Measurements from ENCODE around the gene JAKMIP3.

Gene JAKMIP3

DNA sequence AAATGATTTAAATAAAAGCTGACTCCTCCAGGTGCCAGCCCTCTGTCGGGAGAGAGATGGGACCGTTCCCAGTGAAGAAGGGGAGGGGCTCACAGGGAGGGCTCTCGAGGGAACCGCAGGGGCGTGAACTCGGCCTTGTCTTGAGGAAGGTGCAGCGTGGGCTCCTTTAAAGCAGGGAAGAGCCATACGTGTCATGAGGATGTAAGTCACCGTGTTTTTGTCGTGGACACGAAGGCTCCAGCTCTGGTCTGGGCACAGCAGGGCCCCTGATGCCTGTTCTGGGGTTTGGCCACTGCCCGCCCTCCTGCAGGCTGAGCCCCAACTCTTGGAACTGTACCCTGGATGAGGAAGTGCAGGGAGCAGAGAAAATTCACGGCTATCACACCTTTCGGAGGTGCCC is 45.0 kb downstream of the JAKMIP3 start:
- DNase-seq (ENCODE audit: low read depth) = no peak
- no peak overlapping the region for H3K4me3 ChIP-seq (replicated peaks; ENCODE audit: low read depth, low read length)
- TF ChIP-seq, protein P1, sequence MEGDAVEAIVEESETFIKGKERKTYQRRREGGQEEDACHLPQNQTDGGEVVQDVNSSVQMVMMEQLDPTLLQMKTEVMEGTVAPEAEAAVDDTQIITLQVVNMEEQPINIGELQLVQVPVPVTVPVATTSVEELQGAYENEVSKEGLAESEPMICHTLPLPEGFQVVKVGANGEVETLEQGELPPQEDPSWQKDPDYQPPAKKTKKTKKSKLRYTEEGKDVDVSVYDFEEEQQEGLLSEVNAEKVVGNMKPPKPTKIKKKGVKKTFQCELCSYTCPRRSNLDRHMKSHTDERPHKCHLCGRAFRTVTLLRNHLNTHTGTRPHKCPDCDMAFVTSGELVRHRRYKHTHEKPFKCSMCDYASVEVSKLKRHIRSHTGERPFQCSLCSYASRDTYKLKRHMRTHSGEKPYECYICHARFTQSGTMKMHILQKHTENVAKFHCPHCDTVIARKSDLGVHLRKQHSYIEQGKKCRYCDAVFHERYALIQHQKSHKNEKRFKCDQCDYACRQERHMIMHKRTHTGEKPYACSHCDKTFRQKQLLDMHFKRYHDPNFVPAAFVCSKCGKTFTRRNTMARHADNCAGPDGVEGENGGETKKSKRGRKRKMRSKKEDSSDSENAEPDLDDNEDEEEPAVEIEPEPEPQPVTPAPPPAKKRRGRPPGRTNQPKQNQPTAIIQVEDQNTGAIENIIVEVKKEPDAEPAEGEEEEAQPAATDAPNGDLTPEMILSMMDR (IDR thresholded peaks at IDR 0.05; ENCODE audit: low read length, missing control alignments) = no peak

DNA sequence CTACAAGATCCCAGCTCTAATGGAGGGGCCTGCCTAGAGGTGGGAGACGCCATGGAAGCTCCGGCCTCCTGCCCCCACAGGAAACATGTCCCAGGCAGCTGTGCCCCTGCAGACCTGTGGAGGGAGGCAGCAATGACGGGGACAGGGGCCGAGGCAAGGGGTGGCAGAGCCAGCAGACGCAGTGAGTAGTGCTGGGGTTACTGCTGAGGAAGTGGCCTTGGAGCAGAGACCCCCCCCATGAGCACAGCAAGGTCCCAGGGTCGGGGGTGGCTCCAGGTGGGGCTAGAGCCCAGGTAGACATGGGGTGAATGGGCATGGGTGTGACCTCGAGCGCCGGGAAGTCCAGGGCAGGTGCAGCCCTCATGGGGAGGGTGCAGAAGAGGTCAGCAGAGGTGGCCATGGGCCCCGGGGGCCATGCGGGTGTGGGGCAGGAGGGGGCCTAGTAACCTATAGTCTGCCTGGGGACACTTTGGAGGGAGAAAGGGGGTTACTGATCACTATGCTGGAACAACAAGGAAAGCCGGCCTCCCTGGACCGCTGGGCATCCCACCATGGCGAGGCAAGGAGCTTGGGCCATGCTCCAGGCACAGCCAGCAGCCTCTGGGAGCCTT is 45.5 kb downstream of the JAKMIP3 start:
- TF ChIP-seq, protein P1 (IDR thresholded peaks at IDR 0.05; ENCODE audit: low read length, missing control alignments) = no peak
- no peak overlapping the region for H3K4me3 ChIP-seq (replicated peaks; ENCODE audit: low read depth, low read length)
- DNase-seq (ENCODE audit: low read depth) = no peak

DNA sequence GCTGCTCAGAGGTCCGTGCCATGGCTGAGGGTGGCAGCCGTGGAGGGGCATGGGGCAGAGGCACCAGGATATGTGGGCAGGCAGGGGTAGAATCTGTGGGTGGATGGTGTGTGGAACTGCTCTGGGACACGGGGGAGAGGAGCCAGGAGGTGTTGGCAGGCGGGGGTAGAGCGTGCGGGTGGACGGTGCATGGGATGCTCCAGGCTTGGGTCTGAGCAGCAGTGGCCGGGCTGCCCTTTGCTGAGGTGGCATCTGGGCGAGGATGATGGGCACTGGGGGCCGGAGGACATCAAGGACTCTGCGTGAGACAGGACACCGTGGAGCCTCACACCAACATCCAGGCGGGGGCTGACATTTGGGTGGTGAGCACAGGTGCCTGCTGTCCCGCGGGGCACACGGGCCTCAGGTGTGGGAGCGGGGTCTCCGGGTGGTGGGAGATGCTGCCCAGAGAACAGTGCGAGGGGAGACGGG is 46.2 kb downstream of the JAKMIP3 start:
- TF ChIP-seq, protein P1 (IDR thresholded peaks at IDR 0.05; ENCODE audit: low read length, missing control alignments) = no peak
- no peak for DNase-seq (ENCODE audit: low read depth)
- no peak overlapping the region for H3K4me3 ChIP-seq (replicated peaks; ENCODE audit: low read depth, low read length)

DNA sequence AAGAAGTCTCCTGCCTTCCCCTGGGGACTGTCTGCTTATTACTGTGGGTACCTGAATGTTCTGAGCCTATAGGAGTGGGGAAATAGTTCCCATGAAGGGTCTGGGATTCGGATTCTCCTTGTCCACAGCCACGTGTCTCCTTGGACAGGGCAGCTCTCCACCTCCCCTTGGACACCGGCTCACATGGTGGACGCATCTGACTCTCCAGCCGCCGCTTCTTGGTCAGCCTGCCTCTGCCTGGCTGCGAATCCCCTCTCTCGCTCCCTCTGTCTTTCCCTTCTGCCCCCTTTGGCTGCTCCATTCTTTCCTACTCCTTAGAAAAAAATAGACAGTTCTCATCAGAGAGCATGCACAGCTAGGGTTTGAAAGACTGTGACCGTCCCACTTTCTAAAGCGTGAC is 46.9 kb downstream of the JAKMIP3 start:
- H3K4me3 ChIP-seq (replicated peaks; ENCODE audit: low read depth, low read length) = no peak overlapping the region
- no peak for DNase-seq (ENCODE audit: low read depth)
- TF ChIP-seq, protein P1 (IDR thresholded peaks at IDR 0.05; ENCODE audit: low read length, missing control alignments) = no peak

DNA sequence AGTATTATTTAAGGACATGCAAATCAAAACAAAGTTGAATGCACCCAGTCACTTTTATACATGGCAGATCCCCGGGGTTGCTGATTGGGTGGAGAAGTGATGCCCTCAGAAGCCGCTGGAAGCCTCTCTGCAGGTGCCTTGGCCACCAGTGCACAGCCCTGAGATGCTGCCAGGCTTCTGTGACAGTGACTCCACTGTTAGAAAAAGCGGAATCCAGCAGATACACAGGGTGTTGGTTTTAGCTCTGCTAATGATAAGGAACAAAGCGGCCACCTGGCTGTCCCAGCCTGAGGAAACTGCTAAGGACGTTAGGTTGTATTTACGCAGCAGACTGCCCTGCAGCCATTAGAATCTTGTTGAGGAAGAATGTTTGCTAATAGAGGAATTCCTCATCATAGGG is 47.5 kb downstream of the JAKMIP3 start:
- no peak for DNase-seq (ENCODE audit: low read depth)
- no peak overlapping the region for H3K4me3 ChIP-seq (replicated peaks; ENCODE audit: low read depth, low read length)
- TF ChIP-seq, protein P1 (IDR thresholded peaks at IDR 0.05; ENCODE audit: low read length, missing control alignments) = no peak

DNA sequence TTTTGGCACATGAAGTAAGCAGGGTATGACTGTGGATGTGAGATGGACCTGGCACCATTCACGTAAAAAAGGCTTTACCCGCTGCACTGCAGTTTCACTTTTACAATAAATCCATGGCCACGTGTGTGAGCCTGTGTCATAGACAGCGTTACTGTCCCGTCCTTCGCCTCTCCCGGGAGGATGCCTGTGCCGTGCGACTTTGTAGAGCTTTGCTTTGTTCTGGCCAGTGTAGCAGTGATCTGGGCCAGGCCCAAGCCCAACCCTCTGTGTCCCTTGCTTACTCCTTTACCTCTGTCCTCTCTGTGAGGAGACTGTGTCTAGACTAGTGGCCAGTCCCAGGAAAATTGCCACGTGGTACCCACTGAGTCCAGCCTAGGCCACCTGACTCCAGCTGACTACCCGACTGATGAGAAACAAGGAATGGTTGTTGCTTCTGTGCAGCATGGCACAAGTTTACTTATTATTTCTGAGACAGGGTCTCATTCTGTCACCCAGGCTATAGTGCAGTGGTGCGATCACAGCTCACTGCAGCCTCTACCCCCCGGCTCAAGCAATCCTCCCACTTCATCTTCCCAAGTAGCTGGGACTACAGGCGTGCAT is 48.1 kb downstream of the JAKMIP3 start:
- no peak for DNase-seq (ENCODE audit: low read depth)
- H3K4me3 ChIP-seq (replicated peaks; ENCODE audit: low read depth, low read length) = no peak overlapping the region
- TF ChIP-seq, protein P1 (IDR thresholded peaks at IDR 0.05; ENCODE audit: low read length, missing control alignments) = no peak
